Caki2 (cell line): ENCODE results near the gene SLC37A4. TPM values are rescaled to one million over a fixed set of nuclear protein-coding genes. Genes with fewer than 3 reads are reported as not detected.
"Not testable (repeated sequence)": the region's sequence is repeated elsewhere in the genome, so short reads cannot be mapped to it uniquely, and the experiment has no call there.

Experiments
- DNase-seq: peaks from one replicate; pipeline ENCODE4 v3.0.0-alpha.2; 2015; ENCODE audit warnings: low read depth
- in situ Hi-C: cut with HindIII; loops from 2 replicates; pipeline ENCODE4 v1.10.0; 2016; ENCODE audit warnings: low sequenced_read_pairs, low pct_unique_long_range_greater_than_20kb, mixed read lengths
- total RNA-seq: library from RNA; depleted of rRNA; stranded (reverse); fragments of >200 nt; shearing (Covaris generic); gene quantifications from 2 replicates; pipeline ENCODE4 v1.2.3, GENCODE V29; 2014; ENCODE audit warnings: low replicate concordance

The SLC37A4 gene
- total RNA-seq, 1 experiment from 2014 or later = 18.5 TPM

- no peak for DNase-seq
- in situ Hi-C loops = no loop called here
Measured at GRCh38 chr11:119047205-119047604, 16.5 kb upstream of the SLC37A4 start.

GRCh38 chr11:119046489-119046888 lies 15.8 kb upstream of the SLC37A4 start:
- in situ Hi-C loops = no loop called here
- no peak for DNase-seq

GRCh38 chr11:119044708-119045107 lies 14.0 kb upstream of the SLC37A4 start:
- DNase-seq = no peak
- in situ Hi-C loops = no loop called here

GRCh38 chr11:119042927-119043326 lies 12.2 kb upstream of the SLC37A4 start:
- no peak for DNase-seq
- in situ Hi-C loops = no loop called here

- no peak for DNase-seq
- in situ Hi-C loops = no loop called here
Measured at GRCh38 chr11:119041821-119042514, 11.3 kb upstream of the SLC37A4 start.

GRCh38 chr11:119039471-119039870 lies 8.8 kb upstream of the SLC37A4 start:
- DNase-seq, in situ Hi-C loops: not testable (repeated sequence)

GRCh38 chr11:119038884-119039283 lies 8.2 kb upstream of the SLC37A4 start:
- in situ Hi-C loops = no loop called here
- DNase-seq = no peak

- in situ Hi-C loops = no loop called here
Measured at GRCh38 chr11:119034813-119035212, 4.1 kb upstream of the SLC37A4 start.

GRCh38 chr11:119033421-119033820 lies 2.7 kb upstream of the SLC37A4 start:
- DNase-seq, in situ Hi-C loops: not testable (repeated sequence)

More at GRCh38 chr11:119034813-119035212, 4.1 kb upstream of the SLC37A4 start:
- no peak for DNase-seq

GRCh38 chr11:119031912-119032280 lies 1.2 kb upstream of the SLC37A4 start:
- in situ Hi-C loops = no loop called here
- DNase-seq = no peak

GRCh38 chr11:119030029-119030328 lies 698 bp downstream of the SLC37A4 start:
- no peak for DNase-seq
- in situ Hi-C loops = no loop called here

GRCh38 chr11:119029340-119030028 lies 1.2 kb downstream of the SLC37A4 start:
- in situ Hi-C loops = no loop called here
- DNase-seq = peak; percentile 81

GRCh38 chr11:119029069-119029339 lies 1.7 kb downstream of the SLC37A4 start:
- no peak for DNase-seq
- in situ Hi-C loops = no loop called here

GRCh38 chr11:119028346-119029068 lies 2.2 kb downstream of the SLC37A4 start:
- in situ Hi-C loops = no loop called here
- no peak for DNase-seq

GRCh38 chr11:119027561-119028345 lies 2.9 kb downstream of the SLC37A4 start:
- in situ Hi-C loops = no loop called here
- DNase-seq = no peak

GRCh38 chr11:119026970-119027369 lies 3.7 kb downstream of the SLC37A4 start:
- DNase-seq = no peak
- in situ Hi-C loops = no loop called here

GRCh38 chr11:119025978-119026766 lies 4.5 kb downstream of the SLC37A4 start:
- DNase-seq = no peak
- in situ Hi-C loops = no loop called here

- DNase-seq = no peak
- in situ Hi-C loops = no loop called here
Measured at GRCh38 chr11:119025541-119025940, 5.1 kb downstream of the SLC37A4 start.
